Testis (tissue), 3 donors: ENCODE data around the gene DYNLT3. TPM values are rescaled to one million over a fixed set of nuclear protein-coding genes. Genes with fewer than 3 reads are reported as not detected.

Experiments
- DNase-seq: peaks from one replicate; pipeline ENCODE4 v3.0.0-alpha.2; 2019
- H3K27ac ChIP-seq, 2 donors: fragments of 200-600 bp; sonication (generic); one replicate each; pipeline ENCODE4 v1.5.1; 2019
- H3K27me3 ChIP-seq: fragments of 200-600 bp; sonication (generic); one replicate; pipeline ENCODE4 v1.5.1; 2019
- H3K36me3 ChIP-seq: fragments of 200-600 bp; sonication (generic); one replicate; pipeline ENCODE4 v1.5.1; 2017; ENCODE audit warnings: low read depth; ENCODE audit errors: missing control alignments
- H3K4me1 ChIP-seq: fragments of 200-600 bp; sonication (generic); one replicate; pipeline ENCODE4 v1.5.1; 2019
- H3K4me3 ChIP-seq, 2 donors: fragments of 200-600 bp; sonication (generic); one replicate each; pipeline ENCODE4 v1.5.1; 2017 to 2019
- H3K9me3 ChIP-seq: fragments of 200-600 bp; sonication (generic); one replicate; pipeline ENCODE4 v1.5.1; 2017
- CTCF ChIP-seq, 3 experiments: fragments of 450-650 bp in 2 of 3; fragments of 200-600 bp in 1 of 3; sonication (generic) in 1 of 3; IDR thresholded peaks; one replicate each; pipeline ENCODE4 v1.5.1; 2016 to 2019; ENCODE audit warnings: antibody characterized with exemption in 3 of 3, mild to moderate bottlenecking in 2 of 3, moderate library complexity in 1 of 3
- POLR2A ChIP-seq: fragments of 450-650 bp; IDR thresholded peaks from one replicate; pipeline ENCODE4 v1.6.1; 2017; ENCODE audit warnings: antibody characterized with exemption, mild to moderate bottlenecking, moderate library complexity
- WGBS, 2 donors: methylation state at CpG; one replicate each; pipeline ENCODE4 v1.1.5; 2018; 5-methylcytosine and 5-hydroxymethylcytosine counted together
- intact Hi-C: fragments of 100-400 bp; cut with DNase I; formaldehyde crosslinking; loops from one replicate; pipeline ENCODE4 v1.15.1; 2023; ENCODE audit warnings: low total_unique reads
- polyA plus RNA-seq: library from polyadenylated mRNA; stranded (reverse); fragments of 350-450 nt; fragmentation: Illumina TruSeq; extraction: RNeasy Lipid Tissue Mini Kit (QIAGEN cat#74804); gene quantifications from one replicate; pipeline ENCODE4 v1.2.3, GENCODE V29; 2014; ENCODE audit warnings: low read depth, low replicate concordance; ENCODE audit not compliant: insufficient read depth
- total RNA-seq, 2 donors: library from RNA; depleted of rRNA; stranded (reverse); fragments of >200 nt; gene quantifications; one replicate each; pipeline ENCODE4 v1.2.3, GENCODE V29; 2016

The DYNLT3 gene
- total and polyA plus RNA-seq, 3 donors from 2014 or later: 11.1 to 20.1 (median 11.7) TPM

GRCh38 chrX:37824491-37825214, 22.7 kb downstream of the DYNLT3 start:
- Histone ChIP-seq H3K36me3 (no peaks in the 10 kb centered on the region), H3K27ac (no peak overlapping the region), H3K9me3 (no peaks in the 10 kb centered on the region), H3K27me3 (no peaks in the 10 kb centered on the region), H3K4me3 (no peak overlapping the region), H3K4me1 (no peaks in the 10 kb centered on the region)
- intact Hi-C loops: loop anchor here (10.0 kb wide), 1 partner anchor 80 kb away; no protein-coding TSS in a partner anchor
- TF ChIP-seq POLR2A: no peak
- no peak for TF ChIP-seq CTCF (IDR thresholded peaks at IDR 0.05)
- no peak for DNase-seq
- 53 to 80% methylated on average over 1 of the region's 1 CpG for WGBS, 2 donors

GRCh38 chrX:37820646-37821045, 26.7 kb downstream of the DYNLT3 start:
- Histone ChIP-seq H3K36me3 (no peaks in the 10 kb centered on the region), H3K9me3 (no peaks in the 10 kb centered on the region), H3K4me3 (no peak overlapping the region), H3K27me3 (no peaks in the 10 kb centered on the region), H3K27ac (no peak overlapping the region), H3K4me1 (no peaks in the 10 kb centered on the region)
- no peak for DNase-seq
- intact Hi-C loops: loop anchor here (10.0 kb wide), 1 partner anchor 76 kb away; no protein-coding TSS in a partner anchor
- 93 to 96% methylated on average over 1 of the region's 1 CpG for WGBS, 2 donors
- TF ChIP-seq POLR2A (no peak), CTCF (IDR thresholded peaks at IDR 0.05) (no peak)

- intact Hi-C loops: no loop called here
- WGBS, 2 donors: 68 to 85% methylated on average over 2 of the region's 2 CpGs
- no peak overlapping the region for H3K27ac ChIP-seq
- no peaks in the 10 kb centered on the region for H3K36me3 ChIP-seq
- H3K9me3 ChIP-seq: no peaks in the 10 kb centered on the region
- DNase-seq: no peak
- no peak for TF ChIP-seq POLR2A
- TF ChIP-seq CTCF (IDR thresholded peaks at IDR 0.05): no peak
- H3K4me3 ChIP-seq: no peak overlapping the region
- no peaks in the 10 kb centered on the region for H3K4me1 ChIP-seq
- no peaks in the 10 kb centered on the region for H3K27me3 ChIP-seq
These were observed 29.3 kb downstream of the DYNLT3 start for GRCh38 chrX:37818031-37818430.

- TF ChIP-seq POLR2A (no peak), CTCF (IDR thresholded peaks at IDR 0.05) (no peak)
- no peaks in the 10 kb centered on the region for H3K4me1 ChIP-seq
- H3K9me3 ChIP-seq: no peaks in the 10 kb centered on the region
- intact Hi-C loops: no loop called here
- H3K4me3 ChIP-seq: no peak overlapping the region
- 70 to 76% methylated on average over 3 of the region's 3 CpGs for WGBS, 2 donors
- H3K36me3 ChIP-seq: no peaks in the 10 kb centered on the region
- no peak overlapping the region for H3K27ac ChIP-seq
- no peaks in the 10 kb centered on the region for H3K27me3 ChIP-seq
- no peak for DNase-seq
These were observed 29.8 kb downstream of the DYNLT3 start for GRCh38 chrX:37817579-37817978.

- H3K27me3 ChIP-seq: no peaks in the 10 kb centered on the region
- no peaks in the 10 kb centered on the region for H3K36me3 ChIP-seq
- no peak for DNase-seq
- no peak overlapping the region for H3K27ac ChIP-seq
- H3K4me1 ChIP-seq: no peaks in the 10 kb centered on the region
- H3K4me3 ChIP-seq: no peak overlapping the region
- no peaks in the 10 kb centered on the region for H3K9me3 ChIP-seq
- intact Hi-C loops: no loop called here
- WGBS, 2 donors: 78 to 84% methylated on average over 2 of the region's 2 CpGs
- no peak for TF ChIP-seq CTCF (IDR thresholded peaks at IDR 0.05)
- no peak for TF ChIP-seq POLR2A
These were observed 30.2 kb downstream of the DYNLT3 start for GRCh38 chrX:37817176-37817575.
